Omental fat pad (tissue), 4 donors: ENCODE measurements around the gene CTXN1. TPM values are rescaled to one million over a fixed set of nuclear protein-coding genes. Genes with fewer than 3 reads are reported as not detected.

Source experiments
- ATAC-seq: fragments of 150-250 bp; one replicate; pipeline ENCODE4 v1.9.1; 2016; ENCODE audit warnings: mild to moderate bottlenecking, moderate library complexity; ENCODE audit not compliant: low FRiP score
- DNase-seq: peaks from one replicate; pipeline ENCODE4 v3.0.0-alpha.2; 2019; ENCODE audit warnings: low spot score
- CTCF ChIP-seq, 3 donors: fragments of 450-650 bp; IDR thresholded peaks; one replicate each; pipeline ENCODE4 v1.5.1; 2016 to 2017; ENCODE audit warnings: antibody characterized with exemption in 3 of 3, mild to moderate bottlenecking in 3 of 3, moderate library complexity in 2 of 3
- total RNA-seq, 4 donors: library from RNA; depleted of rRNA; stranded (reverse); fragments of >200 nt; gene quantifications; one replicate each; pipeline ENCODE4 v1.1.0, GENCODE V29; 2016

Gene CTXN1
- total RNA-seq, 4 donors from 2014 or later: 1.6 to 3.7 (median 2.0) TPM; not detected in 1

- no peak for TF ChIP-seq CTCF (IDR thresholded peaks at IDR 0.05)
- ATAC-seq (no peak), DNase-seq (no peak)
These were observed 14.3 kb downstream of the CTXN1 start for GRCh38 chr19:7911508-7912143.

GRCh38 chr19:7910321-7911161, 15.4 kb downstream of the CTXN1 start:
- DNase-seq (no peak), ATAC-seq (no peak)
- TF ChIP-seq CTCF (IDR thresholded peaks at IDR 0.05): no peak

- ATAC-seq: no peak
- no peak for DNase-seq
- TF ChIP-seq CTCF (IDR thresholded peaks at IDR 0.05): no peak
These were observed 16.4 kb downstream of the CTXN1 start for GRCh38 chr19:7909471-7910067.

GRCh38 chr19:7908742-7909461, 17.0 kb downstream of the CTXN1 start:
- ATAC-seq (no peak), DNase-seq (no peak)
- TF ChIP-seq CTCF (IDR thresholded peaks at IDR 0.05): no peak

- no peak for ATAC-seq
- no peak for TF ChIP-seq CTCF (IDR thresholded peaks at IDR 0.05)
These were observed 17.7 kb downstream of the CTXN1 start for GRCh38 chr19:7908078-7908699.

GRCh38 chr19:7907544-7907943, 18.4 kb downstream of the CTXN1 start:
- DNase-seq (no peak), ATAC-seq (no peak)
- TF ChIP-seq CTCF (IDR thresholded peaks at IDR 0.05): no peak

More at GRCh38 chr19:7908078-7908699, 17.7 kb downstream of the CTXN1 start:
- DNase-seq: no peak
